Endothelial cell of umbilical vein (primary cell): ENCODE results near the gene FOXN1.

ENCODE experiments used
- FOS ChIP-seq: IDR thresholded peaks from 2 replicates; pipeline ENCODE4 v1.6.1; 2011; ENCODE audit warnings: mild to moderate bottlenecking, low read length, moderate library complexity, borderline replicate concordance; ENCODE audit not compliant: insufficient read depth
- JUN ChIP-seq: IDR thresholded peaks from 2 replicates; pipeline ENCODE4 v1.6.1; 2011; ENCODE audit warnings: borderline replicate concordance, low read depth; ENCODE audit not compliant: insufficient read length, insufficient read depth
- MYC ChIP-seq: IDR thresholded peaks from one replicate; pipeline ENCODE4 v1.6.1; 2011; ENCODE audit warnings: mild to moderate bottlenecking, low read depth, low read length
- POLR2A ChIP-seq: IDR thresholded peaks from 2 replicates; pipeline ENCODE4 v1.6.1; 2012; ENCODE audit warnings: low read depth, mild to moderate bottlenecking, control low read depth, low read length
- POLR2AphosphoS5 ChIP-seq: IDR thresholded peaks from 2 replicates; pipeline ENCODE4 v1.6.1; 2012; ENCODE audit warnings: low read depth, mild to moderate bottlenecking, control low read depth, low read length, moderate library complexity; ENCODE audit not compliant: insufficient read depth
- TF ChIP-seq, protein P1 (sequence below): IDR thresholded peaks from 2 replicates; pipeline ENCODE4 v1.6.1; 2011; ENCODE audit not compliant: insufficient read depth, insufficient read length
- TF ChIP-seq, protein P2 (sequence below), 2 donors: IDR thresholded peaks; 1 replicate in 1 of 2; 2 replicates in 1 of 2; pipeline ENCODE4 v1.5.1; 2011; ENCODE audit warnings: low read length in 2 of 2, mild to moderate bottlenecking in 2 of 2, moderate library complexity in 2 of 2, control low read depth in 1 of 2, inconsistent platforms in 1 of 2, low read depth in 1 of 2; ENCODE audit not compliant: insufficient read depth in 1 of 2; ENCODE audit errors: extremely low read depth in 1 of 2

DNA sequence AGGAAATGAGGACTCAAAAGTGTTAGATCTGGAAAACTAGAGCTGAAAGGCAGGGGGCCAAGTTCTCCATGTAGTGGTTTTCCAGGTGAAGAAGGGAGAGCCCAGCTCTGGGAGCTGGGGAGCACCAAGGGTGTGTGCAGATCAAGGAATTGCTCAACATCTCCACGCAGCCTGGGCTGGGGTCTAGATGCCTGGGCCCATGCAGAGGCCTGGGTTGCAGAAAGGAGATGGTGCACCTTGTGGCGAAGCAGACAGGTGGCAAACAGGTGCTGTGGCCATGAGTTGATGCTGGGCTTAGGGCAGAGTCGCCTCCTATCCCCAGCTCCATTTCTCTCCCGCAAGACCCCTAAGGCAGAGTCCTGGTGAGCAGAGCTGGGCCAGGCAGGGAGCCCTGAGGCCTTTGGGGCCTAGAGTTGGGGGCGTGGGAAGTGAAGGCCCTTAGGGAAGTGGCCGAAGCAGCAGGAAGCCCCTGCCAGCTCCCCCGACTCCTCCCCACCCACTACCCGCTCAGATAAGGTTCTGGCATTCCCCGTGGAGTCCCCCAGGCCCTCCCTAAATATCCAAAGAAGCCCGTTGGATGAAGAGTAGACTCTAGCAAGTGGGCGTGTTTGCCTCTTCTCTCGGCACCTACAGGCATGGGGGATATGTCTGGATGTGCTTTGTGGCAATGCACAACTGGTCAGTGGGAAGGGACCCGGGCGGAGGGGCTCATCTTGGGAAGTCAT is 777 bp downstream of the FOXN1 start:
- TF ChIP-seq POLR2AphosphoS5: no peak
- TF ChIP-seq, protein P1, sequence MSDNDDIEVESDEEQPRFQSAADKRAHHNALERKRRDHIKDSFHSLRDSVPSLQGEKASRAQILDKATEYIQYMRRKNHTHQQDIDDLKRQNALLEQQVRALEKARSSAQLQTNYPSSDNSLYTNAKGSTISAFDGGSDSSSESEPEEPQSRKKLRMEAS: no peak
- TF ChIP-seq, protein P2, sequence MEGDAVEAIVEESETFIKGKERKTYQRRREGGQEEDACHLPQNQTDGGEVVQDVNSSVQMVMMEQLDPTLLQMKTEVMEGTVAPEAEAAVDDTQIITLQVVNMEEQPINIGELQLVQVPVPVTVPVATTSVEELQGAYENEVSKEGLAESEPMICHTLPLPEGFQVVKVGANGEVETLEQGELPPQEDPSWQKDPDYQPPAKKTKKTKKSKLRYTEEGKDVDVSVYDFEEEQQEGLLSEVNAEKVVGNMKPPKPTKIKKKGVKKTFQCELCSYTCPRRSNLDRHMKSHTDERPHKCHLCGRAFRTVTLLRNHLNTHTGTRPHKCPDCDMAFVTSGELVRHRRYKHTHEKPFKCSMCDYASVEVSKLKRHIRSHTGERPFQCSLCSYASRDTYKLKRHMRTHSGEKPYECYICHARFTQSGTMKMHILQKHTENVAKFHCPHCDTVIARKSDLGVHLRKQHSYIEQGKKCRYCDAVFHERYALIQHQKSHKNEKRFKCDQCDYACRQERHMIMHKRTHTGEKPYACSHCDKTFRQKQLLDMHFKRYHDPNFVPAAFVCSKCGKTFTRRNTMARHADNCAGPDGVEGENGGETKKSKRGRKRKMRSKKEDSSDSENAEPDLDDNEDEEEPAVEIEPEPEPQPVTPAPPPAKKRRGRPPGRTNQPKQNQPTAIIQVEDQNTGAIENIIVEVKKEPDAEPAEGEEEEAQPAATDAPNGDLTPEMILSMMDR (IDR thresholded peaks at IDR 0.05; ENCODE audit: extremely low read depth in 1 of 2, insufficient read depth in 1 of 2, low read depth in 1 of 2, low read length in 2 of 2): no peak
- no peak for TF ChIP-seq POLR2A
- TF ChIP-seq MYC: no peak
- no peak for TF ChIP-seq FOS
- no peak for TF ChIP-seq JUN
